T-helper 1 cell treated with Interleukin-12 subunit alpha and Interleukin-12 subunit beta and Interleukin-4 antibody, amounts not matched to agents 30 μg/mL and 1 μg/mL, for 36 hours (primary cell): ENCODE data around the gene FAM227A.

Experiments
- H3K27ac Mint-ChIP-seq: one replicate; pipeline ENCODE4 v1.8.0; 2021; ENCODE audit warnings: mild to moderate bottlenecking, mixed read lengths
- H3K27me3 Mint-ChIP-seq: one replicate; pipeline ENCODE4 v1.8.0; 2021; ENCODE audit warnings: low read depth, mixed read lengths
- H3K36me3 Mint-ChIP-seq: one replicate; pipeline ENCODE4 v1.8.0; 2021; ENCODE audit warnings: low read depth, mixed read lengths
- H3K4me1 Mint-ChIP-seq: one replicate; pipeline ENCODE4 v1.8.0; 2021; ENCODE audit warnings: low read depth, mixed read lengths
- H3K4me3 Mint-ChIP-seq: one replicate; pipeline ENCODE4 v1.8.0; 2021; ENCODE audit warnings: mild to moderate bottlenecking, moderate library complexity, mixed read lengths
- H3K9me3 Mint-ChIP-seq: one replicate; pipeline ENCODE4 v1.8.0; 2021; ENCODE audit warnings: mixed read lengths

Gene FAM227A

GRCh38 chr22:38565441-38565840, 90.8 kb downstream of the FAM227A start:
- H3K4me1 Mint-ChIP-seq, result peaks cover 7% of the 10 kb centered on the region
- no peak overlapping the region for H3K27ac Mint-ChIP-seq
- H3K4me3 Mint-ChIP-seq, result no peak overlapping the region
- H3K27me3 Mint-ChIP-seq, result no peaks in the 10 kb centered on the region
- H3K9me3 Mint-ChIP-seq, result no peaks in the 10 kb centered on the region
- peaks cover 6% of the 10 kb centered on the region for H3K36me3 Mint-ChIP-seq

GRCh38 chr22:38564669-38565068, 91.5 kb downstream of the FAM227A start:
- Mint-ChIP-seq H3K27ac (no peak overlapping the region), H3K4me3 (no peak overlapping the region), H3K27me3 (no peaks in the 10 kb centered on the region), H3K9me3 (no peaks in the 10 kb centered on the region), H3K36me3 (peaks cover 6% of the 10 kb centered on the region), H3K4me1 (peaks cover 4% of the 10 kb centered on the region)

- no peaks in the 10 kb centered on the region for H3K36me3 Mint-ChIP-seq
- no peak overlapping the region for H3K27ac Mint-ChIP-seq
- H3K4me1 Mint-ChIP-seq, result no peaks in the 10 kb centered on the region
- H3K4me3 Mint-ChIP-seq, result no peak overlapping the region
- H3K9me3 Mint-ChIP-seq, result no peaks in the 10 kb centered on the region
- H3K27me3 Mint-ChIP-seq, result no peaks in the 10 kb centered on the region
These were observed 101.9 kb downstream of the FAM227A start for GRCh38 chr22:38554281-38554680.

GRCh38 chr22:38549101-38549894, 106.9 kb downstream of the FAM227A start:
- Mint-ChIP-seq H3K27ac (no peak overlapping the region), H3K4me1 (no peaks in the 10 kb centered on the region), H3K4me3 (no peak overlapping the region), H3K27me3 (no peaks in the 10 kb centered on the region), H3K9me3 (peaks cover 2% of the 10 kb centered on the region), H3K36me3 (peaks cover 6% of the 10 kb centered on the region)

GRCh38 chr22:38540701-38541100, 115.5 kb downstream of the FAM227A start:
- Mint-ChIP-seq H3K9me3 (peaks cover 12% of the 10 kb centered on the region), H3K27me3 (no peaks in the 10 kb centered on the region)

GRCh38 chr22:38531251-38531938, 124.8 kb downstream of the FAM227A start:
- peak overlapping the region; percentile 30 for H3K4me3 Mint-ChIP-seq
- peaks cover 7% of the 10 kb centered on the region for H3K4me1 Mint-ChIP-seq
- H3K9me3 Mint-ChIP-seq, result no peaks in the 10 kb centered on the region
- no peaks in the 10 kb centered on the region for H3K27me3 Mint-ChIP-seq
- H3K36me3 Mint-ChIP-seq, result peaks cover 4% of the 10 kb centered on the region
- peak overlapping the region; percentile 79 for H3K27ac Mint-ChIP-seq

More at GRCh38 chr22:38540701-38541100, 115.5 kb downstream of the FAM227A start:
- Mint-ChIP-seq H3K4me3 (no peak overlapping the region), H3K36me3 (peaks cover 16% of the 10 kb centered on the region), H3K27ac (no peak overlapping the region), H3K4me1 (no peaks in the 10 kb centered on the region)
